ENCODE data around the gene DMRTC2. TPM values are rescaled to one million over a fixed set of nuclear protein-coding genes. Genes with fewer than 3 reads are reported as not detected.

The DMRTC2 gene
- total RNA-seq, 1 donor from 2014 or later: not detected

DNA sequence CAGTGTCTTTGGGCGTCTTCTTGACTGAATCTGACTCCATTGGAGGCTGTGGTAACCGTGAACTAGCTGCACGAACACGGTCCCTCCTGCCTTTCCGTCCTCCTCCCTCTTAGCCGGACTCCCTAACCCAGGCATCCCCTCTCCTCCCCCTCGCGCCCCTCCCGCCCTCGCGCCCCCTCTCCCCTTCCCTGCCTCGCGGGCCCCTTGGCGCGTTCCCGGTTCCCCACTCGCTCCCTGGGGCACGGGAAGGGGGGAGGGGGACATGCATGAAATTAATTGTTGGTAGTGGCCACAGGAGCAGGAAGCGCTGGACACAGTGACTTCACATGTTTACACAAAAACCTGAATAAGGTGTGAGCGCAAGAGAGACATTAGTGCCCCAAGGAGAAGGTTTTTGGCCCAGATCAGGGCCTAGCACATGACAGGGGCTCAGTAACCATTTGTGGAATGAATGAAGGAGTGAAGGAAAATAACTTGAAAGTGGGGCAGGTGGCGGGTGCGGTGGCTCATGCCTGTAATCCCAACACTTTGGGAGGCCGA is 279 bp downstream of the DMRTC2 start:
- no peak for DNase-seq (ENCODE audit: low read depth)

DNA sequence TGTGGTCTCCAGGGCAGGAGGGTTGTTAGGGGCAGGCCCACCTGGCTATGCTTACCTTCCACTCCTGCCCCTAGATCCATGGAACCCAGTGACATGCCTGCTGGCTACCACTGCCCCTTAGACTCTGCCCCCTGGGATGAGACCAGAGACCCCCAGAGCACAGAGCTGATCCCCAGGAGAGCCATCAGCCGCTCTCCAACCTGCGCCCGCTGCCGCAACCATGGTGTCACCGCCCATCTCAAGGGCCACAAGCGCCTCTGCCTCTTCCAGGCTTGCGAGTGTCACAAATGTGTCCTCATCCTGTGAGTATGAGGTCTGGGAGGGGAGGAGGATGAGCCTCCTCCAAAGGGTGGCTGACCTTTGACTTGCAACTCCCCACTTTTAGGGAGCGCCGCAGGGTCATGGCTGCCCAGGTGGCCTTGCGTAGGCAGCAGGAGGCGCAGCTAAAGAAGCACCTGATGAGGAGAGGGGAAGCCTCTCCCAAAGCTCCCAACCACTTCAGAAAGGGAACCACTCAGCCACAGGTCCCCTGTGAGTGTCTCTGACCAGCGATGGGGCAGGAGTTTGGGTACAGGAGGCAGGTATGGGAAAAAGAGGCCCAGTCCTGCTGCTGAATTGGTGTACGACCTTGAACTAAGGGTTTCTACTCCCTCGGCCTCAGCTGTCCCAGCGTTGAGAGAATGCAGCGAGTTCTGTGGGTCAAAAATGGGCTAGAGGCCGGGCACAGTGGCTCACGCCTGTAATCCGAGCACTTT is 2.7 kb downstream of the DMRTC2 start:
- no peak for DNase-seq (ENCODE audit: low read depth)

DNA sequence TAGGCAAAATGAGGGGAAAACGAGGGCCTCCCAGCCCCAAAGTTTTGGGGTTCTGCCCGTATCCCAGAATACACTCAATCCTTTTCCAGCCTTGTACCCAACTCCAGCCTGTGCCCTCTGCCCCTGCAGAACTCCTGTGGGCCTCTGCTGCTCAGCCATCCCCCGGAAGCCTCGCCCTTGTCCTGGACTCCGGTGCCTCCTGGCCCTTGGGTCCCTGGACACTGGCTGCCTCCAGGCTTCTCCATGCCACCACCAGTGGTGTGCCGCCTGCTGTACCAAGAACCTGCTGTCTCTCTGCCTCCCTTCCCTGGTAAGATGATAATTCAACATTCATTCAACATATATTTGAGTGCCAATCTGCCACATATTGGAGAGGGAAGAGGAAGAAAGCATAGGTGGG is 3.8 kb downstream of the DMRTC2 start:
- DNase-seq (ENCODE audit: low read depth): no peak

GRCh38 chr19:41849067-41849466 is 4.2 kb downstream of the DMRTC2 start:
- no peak for DNase-seq (ENCODE audit: low read depth)

DNA sequence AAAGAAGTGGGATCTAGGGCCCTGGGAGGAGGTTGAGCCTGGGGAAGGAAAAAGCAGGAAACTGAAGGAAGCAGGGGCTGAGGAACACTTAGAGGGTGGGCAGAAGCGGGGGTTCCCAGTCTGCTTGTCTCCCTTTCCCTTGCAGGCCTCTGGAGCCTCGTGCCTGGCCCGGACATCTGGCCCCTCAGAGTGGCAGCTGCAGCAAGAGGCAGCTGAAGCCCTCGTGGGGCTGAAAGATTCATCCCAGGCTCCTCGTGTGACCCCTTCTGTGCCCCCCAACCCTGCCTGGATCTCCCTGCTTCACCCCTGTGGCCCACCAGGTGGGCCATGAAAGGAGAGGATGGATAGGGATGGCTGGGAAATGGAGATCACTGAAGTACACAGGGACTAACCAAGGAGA is 5.5 kb downstream of the DMRTC2 start:
- DNase-seq (ENCODE audit: low read depth): no peak

DNA sequence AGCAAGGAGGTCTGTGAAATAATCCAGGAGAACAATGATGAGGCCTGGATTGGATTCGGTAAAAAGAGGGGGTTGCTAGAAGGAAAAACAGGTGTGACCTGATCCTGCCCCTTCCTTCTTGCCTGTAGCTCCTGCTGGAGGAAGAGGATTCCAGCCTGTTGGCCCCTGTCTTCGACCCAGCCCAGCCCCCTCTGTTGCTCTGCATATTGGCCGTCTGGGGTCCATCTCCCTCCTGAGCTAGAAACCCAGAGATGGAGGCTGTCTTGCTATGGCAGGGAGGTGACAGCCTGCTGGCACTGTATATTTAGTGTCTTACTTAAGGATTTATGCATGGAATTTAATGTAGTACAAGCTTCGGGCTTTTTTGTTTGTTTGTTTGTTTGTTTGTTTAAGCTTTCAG is 6.6 kb downstream of the DMRTC2 start:
- no peak for DNase-seq (ENCODE audit: low read depth)

DNA sequence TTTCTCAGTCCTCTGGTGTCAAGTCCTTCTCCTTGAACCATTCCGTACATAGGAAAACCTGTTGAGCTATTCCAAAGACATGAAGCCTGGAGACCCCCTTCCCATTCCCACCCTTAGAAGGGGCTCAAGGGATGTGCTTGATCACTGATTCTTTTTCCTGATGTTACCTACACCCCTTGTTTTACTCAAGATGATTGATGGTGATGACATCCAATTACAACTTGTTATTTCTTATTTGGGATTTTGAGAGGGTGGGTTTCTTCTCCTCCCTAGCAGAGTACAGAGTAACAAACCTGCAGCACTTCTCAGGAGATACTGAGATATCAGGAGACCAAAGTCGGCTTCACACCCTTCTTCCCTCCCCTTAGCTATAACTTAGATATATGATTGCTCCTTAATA is 8.5 kb downstream of the DMRTC2 start:
- DNase-seq (ENCODE audit: low read depth): no peak

- DNase-seq (ENCODE audit: low read depth): no peak
Measured at GRCh38 chr19:41853768-41854167, 8.9 kb downstream of the DMRTC2 start.

DNA sequence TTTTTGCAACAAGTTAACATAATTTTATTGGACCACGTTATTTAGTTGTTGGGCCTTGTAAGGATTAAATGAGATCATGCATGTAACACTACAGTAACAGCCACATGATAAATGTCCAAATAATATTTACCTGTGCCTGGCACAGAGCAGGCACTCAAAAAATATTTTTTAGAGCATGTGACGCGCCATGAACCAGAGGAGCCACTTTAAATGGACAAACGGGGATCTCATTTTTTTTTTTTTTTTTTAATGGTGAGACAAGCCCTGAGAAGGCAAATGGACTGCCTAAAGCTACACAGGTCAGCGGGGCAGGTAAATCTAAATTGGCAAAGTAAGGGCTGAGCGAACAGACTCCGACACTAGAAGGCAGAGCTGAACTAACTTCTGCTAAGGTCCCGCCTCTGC is 14.4 kb downstream of the DMRTC2 start:
- no peak for DNase-seq (ENCODE audit: low read depth)

GRCh38 chr19:41859618-41860418 is 15.0 kb downstream of the DMRTC2 start, which contains the start of gene RPS19:
RPS19 (plus strand) TSS chr19:41860255; CDS start chr19:41860775, 520 bp downstream.
- DNase-seq (ENCODE audit: low read depth): peak; percentile 99

GRCh38 chr19:41860419-41861115 is 15.7 kb downstream of the DMRTC2 start:
- no peak for DNase-seq (ENCODE audit: low read depth)

DNA sequence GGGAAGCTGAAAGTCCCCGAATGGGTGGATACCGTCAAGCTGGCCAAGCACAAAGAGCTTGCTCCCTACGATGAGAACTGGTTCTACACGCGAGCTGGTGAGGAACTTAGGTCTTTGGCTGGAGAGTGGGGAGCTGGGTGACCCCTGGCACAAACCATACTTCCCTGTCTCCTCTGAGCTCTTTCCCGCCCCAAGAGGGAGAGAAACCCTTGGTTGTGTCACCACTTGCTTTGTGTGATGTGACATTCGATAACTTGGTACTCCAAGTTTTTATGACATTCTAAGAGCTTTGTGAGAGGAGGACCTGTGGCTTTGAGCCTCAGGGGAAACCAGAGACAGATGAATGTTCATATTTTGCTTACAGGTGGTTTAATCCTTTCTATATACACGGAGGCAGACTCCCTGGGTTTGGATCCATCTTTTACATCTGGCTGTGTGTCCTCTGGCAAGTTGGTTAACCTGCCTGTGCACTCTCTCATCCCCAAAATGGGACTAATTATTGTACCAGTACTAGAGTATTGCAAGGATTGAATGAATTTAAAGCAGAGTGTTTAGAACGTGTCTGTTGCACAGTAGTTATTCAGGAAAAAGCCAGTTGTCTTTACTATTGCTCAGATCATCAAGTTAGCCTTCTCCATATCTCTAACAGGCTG is 16.4 kb downstream of the DMRTC2 start:
- no peak for DNase-seq (ENCODE audit: low read depth)

DNA sequence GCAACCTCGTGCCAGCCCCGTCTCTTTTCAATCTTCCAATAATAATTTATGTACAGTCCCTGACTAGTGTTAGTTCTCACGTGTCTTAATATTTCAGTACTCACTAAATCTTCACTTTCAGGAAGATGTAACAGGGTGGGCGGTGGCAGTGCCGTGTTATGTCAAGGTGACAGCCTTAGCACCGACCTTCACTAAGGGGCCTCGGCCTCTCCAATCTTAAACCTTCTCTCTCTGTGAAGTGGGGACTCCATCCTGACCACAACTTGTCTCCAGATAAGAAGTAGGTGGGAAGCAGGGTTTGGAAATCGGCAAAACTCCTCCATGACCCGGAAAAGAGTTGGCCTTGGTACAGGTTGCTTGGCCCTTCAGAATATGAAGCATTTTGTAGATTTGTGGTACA is 17.0 kb downstream of the DMRTC2 start:
- no peak for DNase-seq (ENCODE audit: low read depth)

GRCh38 chr19:41862445-41862986 is 17.7 kb downstream of the DMRTC2 start:
- DNase-seq (ENCODE audit: low read depth): no peak

DNA sequence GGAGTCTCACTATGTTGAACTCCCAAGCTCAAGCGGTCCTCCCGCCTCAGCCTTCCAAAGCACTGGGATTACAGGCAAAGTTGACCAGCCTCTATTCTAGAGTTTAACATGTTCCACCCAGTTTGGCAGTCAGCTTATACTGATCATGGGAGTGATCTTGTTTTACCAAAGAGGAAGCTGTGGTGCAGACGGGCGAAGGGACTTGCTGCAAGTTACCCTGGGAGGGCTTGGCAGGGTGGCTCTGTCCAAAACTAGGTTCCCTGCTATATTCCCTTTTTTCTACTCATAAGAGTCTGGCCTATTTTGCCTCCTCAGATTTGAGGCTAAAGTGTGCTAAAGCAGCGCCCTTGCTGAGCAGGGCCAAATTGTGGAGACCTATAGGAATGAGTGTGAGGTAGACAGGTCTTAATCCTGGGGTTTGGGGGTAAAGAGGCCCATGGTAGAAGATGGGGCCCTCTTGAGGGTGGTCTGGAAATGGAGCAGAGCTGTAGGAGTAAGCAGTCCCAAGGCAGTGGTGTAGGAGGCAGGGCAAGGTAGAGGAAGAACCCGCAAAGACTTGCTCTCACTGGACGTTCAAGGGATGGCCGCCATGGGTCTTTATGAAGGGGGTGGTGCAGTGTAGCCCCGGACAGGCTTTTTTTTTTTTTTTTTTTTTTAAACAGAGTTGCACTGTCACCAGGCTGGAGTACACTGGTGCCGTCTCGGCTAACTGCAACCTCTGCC is 18.5 kb downstream of the DMRTC2 start:
- no peak for DNase-seq (ENCODE audit: low read depth)

DNA sequence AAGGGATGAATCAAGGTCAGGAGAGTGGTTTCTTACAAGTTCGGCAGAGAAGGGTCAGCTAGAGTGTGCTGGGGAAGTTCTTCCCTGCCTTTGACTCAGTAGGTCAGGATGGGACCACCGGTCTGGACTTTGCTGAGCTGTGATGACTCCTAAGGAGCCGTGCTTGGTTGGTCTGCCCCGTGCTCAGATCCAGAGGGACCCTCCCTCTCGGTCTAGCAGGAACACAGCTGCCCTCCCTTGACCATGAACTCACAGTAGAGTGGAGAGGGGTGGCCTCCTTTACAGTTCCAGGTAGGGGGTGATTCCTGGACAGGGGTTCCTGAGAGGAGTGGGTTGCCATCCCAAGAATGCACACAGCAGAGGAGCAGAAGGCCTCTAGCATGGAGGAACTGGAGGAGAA is 19.5 kb downstream of the DMRTC2 start:
- no peak for DNase-seq (ENCODE audit: low read depth)

DNA sequence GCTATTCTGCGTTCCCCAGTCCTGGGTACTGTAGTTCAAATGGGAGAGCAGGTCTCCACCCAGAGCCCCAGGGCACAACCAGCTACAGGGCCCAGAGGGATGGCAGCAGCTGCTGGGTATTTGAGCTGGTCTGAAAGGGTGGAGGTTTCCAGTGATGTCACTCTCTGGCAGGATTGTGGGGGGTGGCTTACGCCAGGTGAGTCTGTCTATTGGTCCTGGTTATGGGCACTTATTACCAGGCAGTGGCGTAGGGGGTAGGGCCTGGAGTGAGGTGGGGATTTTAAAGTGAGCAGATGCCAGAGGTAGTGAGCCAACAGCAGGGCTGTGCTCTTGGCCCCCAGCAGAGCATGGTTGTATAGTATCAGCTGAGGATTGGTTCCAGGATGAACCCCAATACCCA is 21.4 kb downstream of the DMRTC2 start:
- DNase-seq (ENCODE audit: low read depth): peak; percentile 45

DNA sequence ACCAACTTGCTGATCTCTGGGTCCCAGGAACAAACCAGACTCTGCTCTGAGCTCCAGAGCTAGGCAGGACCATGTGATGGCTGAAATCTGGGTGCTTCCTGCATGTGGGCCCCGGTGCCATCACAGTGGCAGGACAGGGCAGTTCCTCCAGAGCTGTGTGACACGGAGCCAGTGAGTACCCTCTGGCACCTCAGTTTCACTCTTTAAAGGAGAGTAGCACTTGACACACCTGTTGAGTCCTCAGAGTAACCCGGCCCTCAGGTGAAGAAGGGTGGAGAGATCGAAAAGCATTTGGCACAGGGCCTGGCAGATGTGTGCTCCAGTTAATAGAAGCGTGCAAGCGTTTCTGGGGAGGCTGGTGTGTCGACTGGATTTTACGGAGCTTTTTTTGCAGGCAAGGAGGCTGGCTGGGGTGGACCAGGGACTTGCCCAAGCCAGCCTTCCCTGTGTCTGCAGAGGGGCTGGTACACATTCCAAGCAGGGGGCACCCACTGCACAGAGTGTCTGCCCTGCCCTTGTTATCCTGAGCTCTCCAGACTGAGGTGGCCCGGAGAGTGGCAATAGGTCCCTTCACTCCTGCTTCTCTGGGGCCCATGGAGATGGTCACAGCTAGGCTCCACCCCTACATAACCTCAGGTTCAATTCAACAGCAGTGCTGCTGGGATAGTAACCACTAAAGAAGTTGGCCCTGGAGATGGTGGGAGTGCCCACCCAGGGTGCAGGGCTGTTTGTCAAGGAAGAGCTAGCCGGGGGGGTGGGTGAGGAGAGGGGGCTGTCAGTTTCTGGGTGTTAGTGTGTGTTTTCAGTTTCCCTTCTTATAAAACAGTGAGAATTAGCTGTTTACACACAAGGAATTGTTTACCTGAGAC is 23.5 kb downstream of the DMRTC2 start:
- DNase-seq (ENCODE audit: low read depth): no peak

DNA sequence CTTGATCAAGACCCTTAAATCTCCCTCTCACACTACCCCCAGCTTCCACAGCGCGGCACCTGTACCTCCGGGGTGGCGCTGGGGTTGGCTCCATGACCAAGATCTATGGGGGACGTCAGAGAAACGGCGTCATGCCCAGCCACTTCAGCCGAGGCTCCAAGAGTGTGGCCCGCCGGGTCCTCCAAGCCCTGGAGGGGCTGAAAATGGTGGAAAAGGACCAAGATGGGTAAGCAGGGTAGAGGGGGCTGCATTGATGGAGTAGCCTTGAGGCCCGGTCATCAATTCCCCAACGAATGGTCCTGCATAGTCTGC is 24.1 kb downstream of the DMRTC2 start:
- DNase-seq (ENCODE audit: low read depth): no peak

Measured in myocyte (in vitro differentiated cells).